Stimulated activated CD8-positive, alpha-beta memory T cell treated with anti-CD3 and anti-CD28 coated beads, Interleukin-12 subunit alpha, Interleukin-12 subunit beta, amount 100 ng/mL, for 4 hours (primary cell): Measurements from ENCODE around the gene ACVRL1.

ENCODE experiments used
- DNase-seq: peaks from one replicate; pipeline ENCODE4 v3.0.0-alpha.2; 2020; ENCODE audit warnings: low read depth

The ACVRL1 gene

DNA sequence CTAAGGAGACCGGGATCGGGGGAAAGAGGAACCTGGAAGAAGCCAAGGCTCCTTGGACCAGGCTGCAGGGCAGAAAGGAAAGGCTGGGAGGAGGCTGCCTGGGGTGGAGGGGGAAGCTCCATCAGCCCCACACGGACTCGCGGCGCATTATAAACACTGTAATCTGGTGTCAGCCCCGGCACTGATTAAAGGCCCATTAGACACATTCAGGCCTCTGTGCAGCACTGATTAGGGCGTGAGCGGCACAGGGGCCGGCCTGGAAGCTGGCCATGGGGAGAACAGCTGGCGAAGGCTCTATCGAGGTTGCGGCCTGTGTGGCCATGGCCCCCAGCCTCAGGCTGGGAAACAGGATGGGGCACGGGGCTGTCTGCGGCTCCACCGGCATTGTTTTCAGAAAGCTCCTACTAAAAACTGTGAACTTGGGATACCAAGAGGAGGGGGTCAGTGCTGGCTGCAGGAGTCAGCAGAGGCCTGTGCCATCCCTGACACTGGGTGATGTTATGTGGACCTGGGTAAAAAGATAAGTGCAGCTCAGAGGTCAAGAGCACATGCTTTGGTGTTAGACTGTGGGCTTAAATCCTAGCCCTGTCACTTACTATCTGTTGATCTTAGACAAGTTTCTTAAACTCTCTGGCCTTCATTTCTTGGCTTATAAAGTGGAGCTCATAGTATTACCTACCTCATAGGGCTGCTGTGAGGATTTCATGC is 10.6 kb downstream of the ACVRL1 start:
- no peak for DNase-seq

GRCh38 chr12:51920046-51920445 is 12.7 kb downstream of the ACVRL1 start:
- DNase-seq, result no peak

GRCh38 chr12:51921017-51921725 is 13.9 kb downstream of the ACVRL1 start:
- no peak for DNase-seq

DNA sequence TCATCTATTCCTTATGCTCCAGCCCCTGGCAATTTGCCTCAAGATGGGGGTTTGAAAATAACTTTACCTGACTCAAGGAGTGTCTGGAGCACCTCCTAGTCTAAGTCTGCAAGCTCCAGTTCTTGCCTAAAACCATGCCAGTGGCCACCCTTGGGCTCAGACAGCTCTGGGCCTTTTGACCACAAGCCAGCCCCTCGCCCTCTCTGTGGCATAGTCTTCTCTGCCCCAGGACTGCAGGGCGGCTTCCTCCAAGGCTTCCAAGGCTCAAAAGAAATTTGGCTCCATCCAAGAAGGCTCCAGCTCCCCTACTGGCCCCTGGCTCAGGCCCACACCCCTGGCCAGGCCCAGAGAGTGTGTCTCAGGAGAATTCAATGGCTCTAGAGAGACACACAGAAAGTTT is 14.8 kb downstream of the ACVRL1 start:
- DNase-seq, result no peak

- DNase-seq, result no peak
Measured at GRCh38 chr12:51922762-51923505, 15.6 kb downstream of the ACVRL1 start.

GRCh38 chr12:51923506-51924365 is 16.4 kb downstream of the ACVRL1 start:
- DNase-seq, result peak; percentile 36

GRCh38 chr12:51924551-51925319 is 17.4 kb downstream of the ACVRL1 start:
- no peak for DNase-seq

GRCh38 chr12:51925346-51926063 is 18.2 kb downstream of the ACVRL1 start:
- no peak for DNase-seq

DNA sequence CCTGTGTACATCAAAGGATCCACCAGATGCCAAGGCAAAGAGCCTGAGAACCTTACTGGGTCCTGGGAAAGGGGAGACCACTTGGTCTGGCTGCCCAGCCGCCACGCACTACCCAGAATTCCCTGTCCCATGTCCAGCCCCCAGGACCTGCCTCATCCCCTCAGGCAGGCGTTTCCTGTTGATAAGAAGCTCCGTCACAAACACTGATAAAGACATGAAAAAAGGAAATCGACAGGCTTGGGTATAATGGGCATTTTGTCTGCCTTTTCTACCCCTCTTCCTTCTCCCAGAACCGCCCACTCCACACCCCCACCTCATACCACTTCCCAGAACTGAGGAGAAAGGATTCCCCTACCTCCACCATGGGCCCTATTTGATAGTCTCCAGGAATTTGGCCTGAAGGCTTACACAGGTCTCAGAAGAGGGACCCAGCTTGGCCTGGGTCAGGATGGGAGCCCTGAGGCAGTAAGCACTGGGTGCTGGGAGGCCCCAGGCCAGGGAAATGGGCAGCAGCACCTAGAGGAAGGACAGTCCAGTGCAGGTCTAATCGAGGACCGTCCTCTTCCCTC is 18.8 kb downstream of the ACVRL1 start:
- no peak for DNase-seq

DNA sequence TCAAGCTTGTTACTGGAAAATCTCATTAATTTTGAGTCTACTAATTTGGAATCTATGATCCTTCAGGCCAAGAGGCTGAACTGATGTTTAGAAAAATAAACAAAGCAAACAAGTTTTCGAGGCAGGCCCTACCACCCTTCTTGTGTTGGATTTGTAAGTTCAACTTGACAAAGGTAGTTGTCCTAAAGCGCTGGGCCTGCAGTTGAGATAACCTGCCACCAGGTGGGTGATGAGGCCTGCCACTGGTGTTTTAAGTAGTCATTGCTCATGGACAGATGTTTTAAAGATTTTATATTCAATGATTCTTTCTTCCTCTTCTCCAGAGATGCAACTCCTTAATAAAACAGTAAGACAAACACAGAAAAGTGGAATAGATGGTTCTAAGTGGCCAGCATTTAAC is 19.4 kb downstream of the ACVRL1 start:
- DNase-seq, result no peak

DNA sequence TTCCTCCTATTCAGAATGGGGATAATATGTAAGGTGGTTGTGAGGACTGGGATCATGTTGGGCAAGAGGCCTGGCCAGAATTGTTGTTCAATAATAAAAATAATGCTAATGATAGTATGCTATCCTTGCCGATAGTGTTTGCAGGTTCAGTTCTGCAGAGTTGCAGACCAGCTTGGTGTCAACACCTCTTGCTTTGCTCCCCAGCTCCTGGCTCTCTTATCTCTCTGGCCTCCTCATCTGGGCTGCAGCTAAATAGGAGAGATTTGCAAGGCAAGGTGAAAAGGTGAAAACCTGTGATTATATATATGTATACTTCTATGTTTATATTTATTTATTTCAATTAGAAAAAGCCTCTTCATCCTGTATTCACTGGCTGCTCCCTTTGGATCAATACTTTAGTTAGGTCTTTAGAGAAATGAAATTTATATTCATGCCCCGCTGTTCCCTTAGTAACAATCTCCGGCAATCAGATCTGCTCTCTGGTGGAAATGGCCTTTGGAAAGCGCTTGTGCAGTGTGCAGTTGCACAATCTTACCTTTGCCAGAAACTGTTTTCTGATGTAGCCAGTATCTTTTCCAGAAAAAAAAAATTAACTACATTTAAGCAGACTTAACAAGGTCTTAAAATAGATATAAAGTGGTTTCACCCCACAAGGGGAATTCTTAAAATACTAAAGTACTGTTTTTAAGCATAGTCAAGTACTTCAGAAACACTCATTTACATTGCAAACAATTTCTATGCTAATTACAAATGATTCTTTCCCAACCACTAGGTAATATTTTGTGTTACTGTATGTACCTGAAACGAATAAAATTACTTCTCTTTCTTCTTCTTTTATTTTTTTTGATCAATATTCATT is 25.1 kb downstream of the ACVRL1 start:
- DNase-seq, result no peak

GRCh38 chr12:51934080-51934479 is 26.8 kb downstream of the ACVRL1 start:
- DNase-seq, result no peak

GRCh38 chr12:51937926-51938325 is 30.6 kb downstream of the ACVRL1 start:
- DNase-seq, result no peak

DNA sequence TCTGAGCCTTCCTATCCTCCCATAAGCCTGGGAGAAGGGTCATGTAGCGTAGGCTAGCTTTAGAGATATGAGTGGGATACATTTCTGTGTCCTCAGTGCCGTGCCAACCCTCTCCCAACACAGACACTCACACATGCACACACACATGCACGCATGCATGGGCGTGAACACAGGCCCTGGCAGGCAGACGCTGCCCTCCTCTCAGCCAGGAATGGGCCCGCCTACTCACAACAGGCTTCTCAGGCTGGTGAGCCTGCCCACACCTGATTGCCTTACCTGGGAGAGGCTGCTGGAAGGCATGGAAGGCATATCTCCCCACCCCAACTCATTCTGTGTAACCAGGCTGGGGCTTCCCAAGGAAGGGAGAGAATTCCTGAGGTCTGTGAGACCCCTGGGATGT is 31.4 kb downstream of the ACVRL1 start:
- no peak for DNase-seq

GRCh38 chr12:51941011-51941581 is 33.8 kb downstream of the ACVRL1 start:
- DNase-seq, result no peak

DNA sequence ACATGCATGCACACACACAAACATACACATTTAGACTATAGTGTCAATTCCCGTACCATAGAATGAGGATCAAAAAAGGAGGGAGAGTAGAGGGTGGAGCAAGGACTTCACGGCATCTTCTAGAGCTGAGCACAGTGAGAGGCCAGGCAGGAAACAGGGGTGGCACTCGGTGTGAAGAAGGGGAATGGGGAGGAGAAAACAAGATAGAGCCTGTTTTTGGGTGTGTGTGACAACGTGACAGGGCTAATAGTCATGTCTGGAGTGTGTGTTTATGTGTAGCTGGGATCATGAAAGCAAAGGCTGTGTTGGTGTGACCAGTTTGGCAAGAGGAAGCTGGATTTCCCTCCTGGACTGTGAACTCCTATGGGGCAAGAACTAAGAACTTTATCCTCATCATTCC is 34.3 kb downstream of the ACVRL1 start:
- no peak for DNase-seq

DNA sequence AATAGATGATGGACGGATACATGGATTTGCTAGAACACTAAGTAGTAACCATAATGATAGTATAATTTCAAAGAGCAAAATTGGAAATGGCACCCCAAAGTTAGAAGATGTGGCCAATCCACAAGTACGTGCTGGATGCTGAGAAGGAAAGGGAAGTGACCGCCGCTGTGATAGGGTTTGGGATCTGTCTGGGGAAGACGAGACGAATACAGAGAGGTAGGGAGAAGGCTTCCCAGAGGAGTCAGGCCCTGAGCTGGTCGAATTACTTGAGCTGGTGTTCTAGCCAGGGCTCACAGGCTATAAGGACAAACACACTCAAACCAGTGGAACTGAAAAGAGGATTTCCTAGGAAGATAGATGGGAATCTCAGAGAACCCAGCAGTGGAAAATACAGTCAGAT is 34.8 kb downstream of the ACVRL1 start:
- no peak for DNase-seq

DNA sequence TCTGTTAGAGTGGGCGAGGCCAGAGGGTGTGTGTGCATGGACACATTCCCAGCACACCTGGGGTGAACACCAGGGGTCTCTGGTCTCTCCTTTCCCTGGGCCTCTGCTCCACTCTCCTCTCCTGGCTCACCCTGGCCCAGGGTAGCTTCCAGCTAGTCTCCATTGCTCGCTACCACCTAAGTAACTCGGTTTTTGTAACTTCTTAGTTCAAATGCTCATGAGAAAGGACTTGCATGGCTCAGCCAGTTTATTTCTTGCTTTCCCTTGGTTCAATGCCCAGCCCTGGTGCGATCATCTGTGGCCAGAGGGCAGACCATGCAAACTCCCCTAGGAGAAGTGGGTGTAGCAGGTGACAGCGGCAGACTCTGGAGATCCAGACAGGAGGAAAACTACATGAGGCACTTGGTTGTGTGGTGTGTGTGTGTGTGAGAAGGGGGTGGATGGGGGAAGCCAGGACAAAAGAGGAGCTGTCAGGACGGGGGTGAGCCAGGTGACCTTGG is 35.2 kb downstream of the ACVRL1 start:
- no peak for DNase-seq

- no peak for DNase-seq
Measured at GRCh38 chr12:51943346-51943745, 36.0 kb downstream of the ACVRL1 start.
